ENCODE data around the gene FGD3.

FGD3 gene

DNA sequence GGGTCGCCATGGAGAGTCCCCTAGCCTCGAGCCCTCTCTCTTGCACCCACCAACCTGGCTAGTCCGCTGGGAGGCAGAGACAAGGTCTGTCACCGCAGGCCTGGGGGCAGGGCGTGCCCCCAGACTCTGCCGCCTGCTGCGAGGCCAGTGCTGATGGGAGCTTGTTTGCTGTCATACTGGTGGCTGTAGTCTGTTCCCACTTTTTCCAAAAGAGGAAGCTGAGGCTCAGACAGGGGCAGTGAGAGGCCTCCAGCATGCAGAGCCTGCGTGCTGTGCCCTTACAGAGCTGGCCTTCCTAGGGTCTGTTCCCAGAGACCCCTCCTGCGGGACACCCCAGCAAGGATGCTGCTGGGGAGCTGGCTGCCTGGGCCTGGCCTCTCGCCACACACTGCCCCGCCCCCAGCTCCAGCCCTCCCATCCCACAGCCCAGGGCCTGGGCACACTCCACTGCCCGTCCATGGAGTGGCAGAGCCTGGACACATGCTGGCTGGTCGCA, 90.2 kb downstream of the FGD3 start:
- TF ChIP-seq CTCF (IDR thresholded peaks at IDR 0.05) = no peak
- Histone ChIP-seq H3K4me3 (no peak overlapping the region), H3K27ac (peak overlapping the region in 1 of 2 donors; percentile 2)
- DNase-seq (ENCODE audit: low spot score) = no peak

GRCh38 chr9:93038918-93039317, 91.6 kb downstream of the FGD3 start:
- no peak overlapping the region for H3K4me3 ChIP-seq
- no peak for TF ChIP-seq CTCF (IDR thresholded peaks at IDR 0.05)
- no peak for DNase-seq (ENCODE audit: low spot score)
- no peak overlapping the region for H3K27ac ChIP-seq

DNA sequence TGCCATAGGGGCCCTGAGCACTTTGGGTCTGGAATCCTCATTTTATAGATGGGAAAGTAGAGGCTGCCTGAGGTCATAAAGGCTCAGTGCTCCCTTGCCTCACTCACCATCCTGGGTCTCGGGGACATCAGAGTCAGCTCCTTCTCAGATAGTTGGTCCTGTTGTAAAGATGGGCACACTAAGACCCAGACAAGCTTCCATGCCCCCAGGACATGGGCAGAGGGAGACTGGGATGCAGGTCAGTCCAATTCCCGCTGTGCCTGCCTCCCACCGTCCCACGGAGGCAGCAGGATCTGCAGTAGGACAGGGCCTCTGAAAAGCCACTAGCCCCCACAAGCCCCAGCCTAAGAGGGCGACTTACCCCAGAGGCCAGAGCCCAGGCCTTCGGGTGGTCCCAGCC, 92.1 kb downstream of the FGD3 start:
- Histone ChIP-seq H3K4me3 (no peak overlapping the region), H3K27ac (no peak overlapping the region)
- no peak for TF ChIP-seq CTCF (IDR thresholded peaks at IDR 0.05)
- DNase-seq (ENCODE audit: low spot score) = no peak

DNA sequence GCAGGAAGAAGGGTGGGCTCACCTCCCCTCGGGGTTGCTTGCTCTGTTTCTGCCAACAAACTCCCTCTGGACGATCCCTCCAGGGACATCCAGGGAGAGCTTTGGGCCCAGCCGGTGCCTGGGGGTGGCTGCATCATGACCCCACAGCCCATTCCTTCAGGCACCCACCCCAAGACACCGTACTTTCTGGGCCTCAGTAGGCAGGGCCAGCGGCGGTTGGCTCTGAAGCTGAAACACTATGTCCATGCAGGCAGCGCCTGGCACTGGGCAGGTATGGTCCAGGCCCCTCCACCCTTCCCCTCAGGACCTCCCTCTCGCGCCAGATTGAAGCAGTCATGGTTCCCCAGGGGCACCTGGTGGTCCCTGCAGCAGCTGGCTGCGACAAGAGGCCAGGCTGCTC, 92.7 kb downstream of the FGD3 start:
- Histone ChIP-seq H3K27ac (no peak overlapping the region), H3K4me3 (no peak overlapping the region)
- TF ChIP-seq CTCF (IDR thresholded peaks at IDR 0.05) = no peak
- DNase-seq (ENCODE audit: low spot score) = no peak

GRCh38 chr9:93040409-93040808, 93.1 kb downstream of the FGD3 start:
- no peak for DNase-seq (ENCODE audit: low spot score)
- no peak for TF ChIP-seq CTCF (IDR thresholded peaks at IDR 0.05)
- H3K27ac ChIP-seq = no peak overlapping the region
- H3K4me3 ChIP-seq = no peak overlapping the region

DNA sequence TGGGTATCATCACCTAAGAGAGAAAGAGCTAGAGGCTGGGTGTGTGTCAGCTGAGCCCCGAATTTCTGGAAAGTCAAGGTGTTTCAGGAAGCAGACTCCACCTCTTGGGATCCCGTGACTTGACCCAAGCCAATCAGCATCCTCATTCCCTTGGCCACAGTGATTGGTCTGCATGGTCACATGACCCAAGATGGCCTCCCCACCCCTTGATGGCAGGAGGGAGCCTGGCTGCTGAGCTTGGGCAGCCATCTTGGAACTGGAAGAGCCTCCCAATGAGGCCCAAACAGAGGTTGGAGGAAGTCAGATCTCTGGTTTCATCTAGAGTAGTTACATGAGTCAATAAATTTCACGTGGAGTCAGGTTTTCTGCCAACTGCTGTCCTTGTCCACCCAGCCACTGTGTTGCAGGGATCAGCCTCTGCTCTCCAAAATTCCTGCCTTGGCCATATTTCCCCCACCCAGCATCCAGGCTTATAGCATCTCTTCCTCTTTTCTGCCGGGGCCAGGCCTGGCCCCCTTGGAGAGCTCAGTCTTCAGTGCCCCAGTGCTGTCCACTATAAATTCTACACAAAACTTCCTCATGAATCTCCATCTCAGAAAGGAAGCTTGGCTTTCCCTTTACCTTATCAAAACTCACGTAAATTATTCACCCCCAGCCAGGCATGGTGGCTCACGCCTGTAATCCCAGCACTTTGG, 93.9 kb downstream of the FGD3 start:
- DNase-seq (ENCODE audit: low spot score) = no peak
- TF ChIP-seq CTCF (IDR thresholded peaks at IDR 0.05) = no peak
- Histone ChIP-seq H3K4me3 (no peak overlapping the region), H3K27ac (no peak overlapping the region)

DNA sequence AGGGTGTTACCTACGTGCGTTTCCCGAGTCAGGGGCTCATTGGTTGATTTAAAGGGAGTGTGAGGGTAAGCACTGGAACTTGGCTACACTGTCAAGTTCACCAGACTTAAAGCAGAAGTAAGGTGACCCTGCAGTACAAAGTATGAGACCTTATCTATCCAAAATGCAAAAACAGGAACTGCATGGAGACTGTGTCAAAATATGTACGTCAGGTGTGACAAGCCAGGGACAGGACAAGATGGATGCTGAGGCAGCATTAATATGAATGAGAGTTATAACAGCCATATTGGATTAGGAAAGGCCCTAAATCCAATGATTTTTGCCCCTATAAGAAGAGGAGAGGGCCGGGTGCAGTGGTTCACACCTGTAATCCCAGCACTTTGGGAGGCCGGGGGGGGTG, 95.8 kb downstream of the FGD3 start:
- DNase-seq (ENCODE audit: low spot score) = no peak
- no peak overlapping the region for H3K4me3 ChIP-seq
- no peak overlapping the region for H3K27ac ChIP-seq
- TF ChIP-seq CTCF (IDR thresholded peaks at IDR 0.05) = no peak

Measured in coronary artery (tissue), 2 donors.